CD4-positive, alpha-beta T cell treated with Interleukin-6 at 100 ng/mL for 8 hours (primary cell): ENCODE results near the gene KRT4.
"Not testable (repeated sequence)": the region's sequence is repeated elsewhere in the genome, so short reads cannot be mapped to it uniquely, and the experiment has no call there.

Source experiments
- DNase-seq: peaks from one replicate; pipeline ENCODE4 v3.0.0-alpha.2; 2020; ENCODE audit warnings: mixed read lengths, low spot score

The KRT4 gene

GRCh38 chr12:52772772-52773171 is 41.1 kb downstream of the KRT4 start:
- DNase-seq, result no peak

GRCh38 chr12:52772188-52772587 is 41.7 kb downstream of the KRT4 start:
- DNase-seq, result no peak

- DNase-seq, result no peak
These were observed 42.4 kb downstream of the KRT4 start for GRCh38 chr12:52771505-52771904.

GRCh38 chr12:52771088-52771487 is 42.8 kb downstream of the KRT4 start:
- DNase-seq, result no peak

GRCh38 chr12:52769946-52770345 is 44.0 kb downstream of the KRT4 start:
- DNase-seq, result no peak

- no peak for DNase-seq
These were observed 44.6 kb downstream of the KRT4 start for GRCh38 chr12:52769354-52769753.

- DNase-seq, result no peak
These were observed 45.3 kb downstream of the KRT4 start for GRCh38 chr12:52768479-52769200.

- no peak for DNase-seq
These were observed 46.5 kb downstream of the KRT4 start for GRCh38 chr12:52767427-52767826.

GRCh38 chr12:52767020-52767379 is 46.9 kb downstream of the KRT4 start:
- DNase-seq, result no peak

GRCh38 chr12:52766351-52767019 is 47.4 kb downstream of the KRT4 start:
- DNase-seq, result no peak

GRCh38 chr12:52765702-52766101 is 48.2 kb downstream of the KRT4 start:
- DNase-seq, result no peak

GRCh38 chr12:52763991-52764390 is 49.9 kb downstream of the KRT4 start:
- DNase-seq, result no peak

GRCh38 chr12:52763036-52763659 is 50.8 kb downstream of the KRT4 start:
- no peak for DNase-seq

- no peak for DNase-seq
These were observed 52.1 kb downstream of the KRT4 start for GRCh38 chr12:52761802-52762201.

GRCh38 chr12:52761218-52761617 is 52.7 kb downstream of the KRT4 start:
- not testable (repeated sequence) for DNase-seq

- no peak for DNase-seq
These were observed 53.3 kb downstream of the KRT4 start for GRCh38 chr12:52760623-52761022.

GRCh38 chr12:52759695-52760094 is 54.2 kb downstream of the KRT4 start:
- DNase-seq, result no peak

- DNase-seq, result no peak
These were observed 54.7 kb downstream of the KRT4 start for GRCh38 chr12:52759218-52759617.

GRCh38 chr12:52757449-52758176 is 56.3 kb downstream of the KRT4 start:
- DNase-seq, result no peak
